ENCODE data around the gene TRMT1. TPM values are rescaled to one million over a fixed set of nuclear protein-coding genes. Genes with fewer than 3 reads are reported as not detected.

TRMT1 gene
- polyA plus RNA-seq, 3 donors: 14.5 to 94.7 (median 14.5) TPM

- peaks cover 19% of the 10 kb centered on the region for H3K4me1 Mint-ChIP-seq
- Histone ChIP-seq H3K9me3 (replicated peaks in 1 of 2; ENCODE audit: control insufficient read depth in 1 of 2, insufficient read depth in 1 of 2, low read length in 2 of 2) (no peaks in the 10 kb centered on the region), H3K27me3 (ENCODE audit: control insufficient read depth in 2 of 2, insufficient read depth in 2 of 2, low read length in 2 of 2) (no peaks in the 10 kb centered on the region), H3K36me3 (replicated peaks in 1 of 2; ENCODE audit: control insufficient read depth in 1 of 2, insufficient read depth in 2 of 2, low read length in 2 of 2) (peaks cover 20 to 25% of the 10 kb centered on the region in 2 donors), H3K4me2 (replicated peaks; ENCODE audit: extremely low read depth, low read length, poor library complexity, severe bottlenecking) (no peak overlapping the region), H3K79me2 (ENCODE audit: insufficient read depth, low read length) (peaks cover 21% of the 10 kb centered on the region), H2AFZ (ENCODE audit: insufficient read depth, low read depth, low read length, poor library complexity, severe bottlenecking) (no peak overlapping the region), H3K9ac (ENCODE audit: insufficient read depth, low read length, poor library complexity, severe bottlenecking) (no peak overlapping the region), H4K20me1 (ENCODE audit: insufficient read depth, low read length) (no peaks in the 10 kb centered on the region), H3K4me3 (replicated peaks in 1 of 3; ENCODE audit: low read depth in 2 of 3, low read length in 3 of 3) (no peak overlapping the region), H3K4me1 (ENCODE audit: control insufficient read depth in 1 of 2, insufficient read depth in 2 of 2, low read length in 2 of 2) (peaks cover 19 to 23% of the 10 kb centered on the region in 2 donors), H3K27ac (ENCODE audit: low read depth in 1 of 2, low read length in 2 of 2) (no peak overlapping the region)
- DNase-seq: no peak
- peaks cover 0 to 3% (median 2%) of the 10 kb centered on the region in 3 donors for H3K27me3 Mint-ChIP-seq (ENCODE audit: low read depth in 3 of 3)
- TF ChIP-seq CTCF (IDR thresholded peaks at IDR 0.05): no peak
- no peak overlapping the region for H3K27ac Mint-ChIP-seq
- no peak overlapping the region for H3K4me3 Mint-ChIP-seq
- 96% methylated on average over 9 of the region's 10 CpGs for WGBS (ENCODE audit: insufficient coverage)
- peaks cover 15 to 34% of the 10 kb centered on the region in 2 donors for H3K36me3 Mint-ChIP-seq
- intact Hi-C loops (cut with micrococcal nuclease): no loop called here
- no peaks in the 10 kb centered on the region for H3K9me3 Mint-ChIP-seq
Measured at GRCh38 chr19:13112555-13112954, 4.0 kb downstream of the TRMT1 start.

- no peak overlapping the region for H3K9ac ChIP-seq (ENCODE audit: insufficient read depth, low read length, poor library complexity, severe bottlenecking)
- no peak overlapping the region for H3K27ac ChIP-seq (ENCODE audit: low read depth in 1 of 2, low read length in 2 of 2)
- Mint-ChIP-seq H3K36me3 (peaks cover 18 to 37% of the 10 kb centered on the region in 2 donors), H3K27me3 (ENCODE audit: low read depth in 3 of 3) (peaks cover 0 to 2% (median 0%) of the 10 kb centered on the region in 3 donors), H3K4me1 (peaks cover 9% of the 10 kb centered on the region), H3K4me3 (no peak overlapping the region), H3K9me3 (no peaks in the 10 kb centered on the region), H3K27ac (peak overlapping the region in 1 of 7 donors; percentile 15)
- H3K4me1 ChIP-seq (ENCODE audit: control insufficient read depth in 1 of 2, insufficient read depth in 2 of 2, low read length in 2 of 2): peaks cover 8 to 13% of the 10 kb centered on the region in 2 donors
- no peaks in the 10 kb centered on the region for H3K27me3 ChIP-seq (ENCODE audit: control insufficient read depth in 2 of 2, insufficient read depth in 2 of 2, low read length in 2 of 2)
- H3K4me2 ChIP-seq (replicated peaks; ENCODE audit: extremely low read depth, low read length, poor library complexity, severe bottlenecking): no peak overlapping the region
- no peak overlapping the region for H2AFZ ChIP-seq (ENCODE audit: insufficient read depth, low read depth, low read length, poor library complexity, severe bottlenecking)
- H3K9me3 ChIP-seq (replicated peaks in 1 of 2; ENCODE audit: control insufficient read depth in 1 of 2, insufficient read depth in 1 of 2, low read length in 2 of 2): no peaks in the 10 kb centered on the region
- no peak for DNase-seq
- H3K4me3 ChIP-seq (replicated peaks in 1 of 3; ENCODE audit: low read depth in 2 of 3, low read length in 3 of 3): no peak overlapping the region
- intact Hi-C loops (cut with micrococcal nuclease): no loop called here
- TF ChIP-seq CTCF (IDR thresholded peaks at IDR 0.05): no peak
- H3K36me3 ChIP-seq (replicated peaks in 1 of 2; ENCODE audit: control insufficient read depth in 1 of 2, insufficient read depth in 2 of 2, low read length in 2 of 2): peaks cover 23 to 28% of the 10 kb centered on the region in 2 donors
- no peaks in the 10 kb centered on the region for H4K20me1 ChIP-seq (ENCODE audit: insufficient read depth, low read length)
- H3K79me2 ChIP-seq (ENCODE audit: insufficient read depth, low read length): peaks cover 24% of the 10 kb centered on the region
- WGBS (ENCODE audit: insufficient coverage): 92% methylated on average over 9 of the region's 15 CpGs
Measured at GRCh38 chr19:13110099-13110610, 6.4 kb downstream of the TRMT1 start.

Data from CD14-positive monocyte (primary cell).